Activated CD4-positive, alpha-beta T cell treated with anti-CD3 and anti-CD28 coated beads, Interleukin-2, amount 50 U/mL, for 24 hours (primary cell): ENCODE data around the gene MTERF4.

Source experiments
- DNase-seq, 2 donors: peaks; one replicate each; pipeline ENCODE4 v3.0.0-alpha.2; 2020; ENCODE audit warnings: low read depth in 1 of 2, low spot score in 1 of 2

The MTERF4 gene

GRCh38 chr2:241070811-241071676 lies 31.0 kb downstream of the MTERF4 start:
- no peak for DNase-seq

GRCh38 chr2:241070361-241070760 lies 31.7 kb downstream of the MTERF4 start:
- DNase-seq, result no peak

- no peak for DNase-seq
These were observed 32.2 kb downstream of the MTERF4 start for GRCh38 chr2:241069821-241070281.

- no peak for DNase-seq
These were observed 32.9 kb downstream of the MTERF4 start for GRCh38 chr2:241068942-241069810.

- DNase-seq, result no peak
These were observed 33.7 kb downstream of the MTERF4 start for GRCh38 chr2:241068136-241068941.

GRCh38 chr2:241067501-241068135 lies 34.5 kb downstream of the MTERF4 start:
- DNase-seq, result no peak

- DNase-seq, result no peak
These were observed 35.2 kb downstream of the MTERF4 start for GRCh38 chr2:241066893-241067341.

- DNase-seq, result no peak
These were observed 35.8 kb downstream of the MTERF4 start for GRCh38 chr2:241066171-241066892.

GRCh38 chr2:241065355-241065803 lies 36.7 kb downstream of the MTERF4 start:
- DNase-seq, result no peak

GRCh38 chr2:241064802-241065354 lies 37.2 kb downstream of the MTERF4 start:
- DNase-seq, result no peak

GRCh38 chr2:241064008-241064801 lies 37.9 kb downstream of the MTERF4 start:
- no peak for DNase-seq

- no peak for DNase-seq
These were observed 38.5 kb downstream of the MTERF4 start for GRCh38 chr2:241063587-241063986.

GRCh38 chr2:241063093-241063551 lies 39.0 kb downstream of the MTERF4 start:
- DNase-seq, result no peak

- no peak for DNase-seq
These were observed 39.5 kb downstream of the MTERF4 start for GRCh38 chr2:241062389-241063092.

- DNase-seq, result no peak
These were observed 40.8 kb downstream of the MTERF4 start for GRCh38 chr2:241061275-241061674.

- DNase-seq, result no peak
These were observed 48.4 kb downstream of the MTERF4 start for GRCh38 chr2:241053576-241054251.

- DNase-seq, result no peak
These were observed 49.3 kb downstream of the MTERF4 start for GRCh38 chr2:241052677-241053360.
